Right lobe of liver (tissue), 6 donors: ENCODE measurements around the gene BSND. TPM values are rescaled to one million over a fixed set of nuclear protein-coding genes. Genes with fewer than 3 reads are reported as not detected.
"Not testable (repeated sequence)": the region's sequence is repeated elsewhere in the genome, so short reads cannot be mapped to it uniquely, and the experiment has no call there.

Source experiments
- ATAC-seq, 4 donors: fragments of 200-7000 bp; cut with Tn5 transposase; one replicate each; pipeline ENCODE4 v1.9.1; 2020; ENCODE audit warnings: mild to moderate bottlenecking in 4 of 4, moderate library complexity in 4 of 4
- DNase-seq, 3 donors: peaks; one replicate each; pipeline ENCODE4 v3.0.0-alpha.2; 2020
- H3K27ac ChIP-seq, 3 donors: fragments of 200-600 bp; one replicate each; pipeline ENCODE4 v1.8.0; 2022
- H3K27me3 ChIP-seq, 2 donors: fragments of 200-600 bp; one replicate each; pipeline ENCODE4 v1.8.0; 2022
- H3K36me3 ChIP-seq, 4 donors: fragments of 200-600 bp; sonication (generic) in 1 of 4; one replicate each; pipeline versions ENCODE4 v1.5.1 to v1.8.0; 2017 to 2022; ENCODE audit warnings: control low read depth in 1 of 4
- H3K4me1 ChIP-seq, 4 donors: fragments of 200-600 bp; sonication (generic) in 1 of 4; one replicate each; pipeline versions ENCODE4 v1.5.1 to v1.8.0; 2017 to 2022; ENCODE audit warnings: control low read depth in 1 of 4
- H3K4me3 ChIP-seq, 3 donors: fragments of 200-600 bp; one replicate each; pipeline ENCODE4 v1.8.0; 2022
- H3K9me3 ChIP-seq, 4 donors: fragments of 200-600 bp; sonication (generic) in 1 of 4; one replicate each; pipeline versions ENCODE4 v1.5.1 to v1.8.0; 2017 to 2022; ENCODE audit warnings: control low read depth in 1 of 4
- POLR2A ChIP-seq: fragments of 450-650 bp; IDR thresholded peaks from one replicate; pipeline ENCODE4 v1.6.1; 2017; ENCODE audit warnings: antibody characterized with exemption, mild to moderate bottlenecking
- WGBS: methylation state at CpG from one replicate; pipeline ENCODE4 v1.1.6; 2018; ENCODE audit warnings: low coverage, low lambda C conversion rate; ENCODE audit not compliant: insufficient coverage; ENCODE audit errors: missing lambda C conversion rate; 5-methylcytosine and 5-hydroxymethylcytosine counted together
- intact Hi-C, 2 donors: fragments of 100-400 bp; cut with DNase I; formaldehyde crosslinking; loops; one replicate each; pipeline versions ENCODE4 v1.11.2 to v1.14.1; 2022
- total RNA-seq, 6 experiments: library from RNA; depleted of rRNA in 2 of 6; stranded (reverse); fragments of >200 nt in 2 of 6; fragmentation: NEBNext Ultra II Directional in 3 of 6; extraction: Animal tissue kit (Norgen Biotek cat#: 25700) in 3 of 6; gene quantifications; one replicate each; pipeline versions ENCODE4 v1.1.0 to v1.2.4, GENCODE V29; 2016 to 2023
- TF ChIP-seq, protein P1 (sequence below), 4 donors: fragments of 200-600 bp in 3 of 4; fragments of 450-650 bp in 1 of 4; IDR thresholded peaks; one replicate each; pipeline versions ENCODE4 v1.5.1 to v1.8.0; 2016 to 2022; ENCODE audit warnings: antibody characterized with exemption in 4 of 4, mild to moderate bottlenecking in 2 of 4
- donor health status: DM: no; HTN: yes; CAD: no.
- donor health status: DM: no; HTN: no; CAD: no.
- donor health status: DM: no; HTN: no; CAD: no.
- donor health status: DM: no; HTN: yes; CAD: no.
- donor health status: DM: no; HTN: yes; CAD: no.

The BSND gene
- total RNA-seq, 6 experiments from 2014 or later: not detected

DNA sequence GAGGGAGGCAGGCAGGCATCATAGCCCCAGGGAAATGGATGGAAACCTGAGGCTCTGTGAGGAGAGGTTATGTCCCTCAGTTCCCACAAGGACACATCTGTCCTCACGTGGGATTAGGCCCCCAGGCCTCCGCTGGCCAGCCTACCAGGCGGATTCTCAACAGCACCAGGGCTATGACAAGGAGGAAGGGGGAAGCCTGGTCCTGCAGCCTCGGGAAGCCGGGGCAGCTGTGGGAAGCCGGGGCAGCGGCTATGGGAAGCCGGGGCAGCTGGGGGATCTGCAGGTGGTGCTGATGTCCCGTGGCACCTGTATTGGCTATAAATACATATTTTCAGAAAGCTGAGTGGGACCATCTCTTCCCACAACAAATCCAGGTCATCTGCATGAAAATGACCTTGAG, 19.7 kb downstream of the BSND start:
- TF ChIP-seq POLR2A: no peak
- TF ChIP-seq, protein P1, sequence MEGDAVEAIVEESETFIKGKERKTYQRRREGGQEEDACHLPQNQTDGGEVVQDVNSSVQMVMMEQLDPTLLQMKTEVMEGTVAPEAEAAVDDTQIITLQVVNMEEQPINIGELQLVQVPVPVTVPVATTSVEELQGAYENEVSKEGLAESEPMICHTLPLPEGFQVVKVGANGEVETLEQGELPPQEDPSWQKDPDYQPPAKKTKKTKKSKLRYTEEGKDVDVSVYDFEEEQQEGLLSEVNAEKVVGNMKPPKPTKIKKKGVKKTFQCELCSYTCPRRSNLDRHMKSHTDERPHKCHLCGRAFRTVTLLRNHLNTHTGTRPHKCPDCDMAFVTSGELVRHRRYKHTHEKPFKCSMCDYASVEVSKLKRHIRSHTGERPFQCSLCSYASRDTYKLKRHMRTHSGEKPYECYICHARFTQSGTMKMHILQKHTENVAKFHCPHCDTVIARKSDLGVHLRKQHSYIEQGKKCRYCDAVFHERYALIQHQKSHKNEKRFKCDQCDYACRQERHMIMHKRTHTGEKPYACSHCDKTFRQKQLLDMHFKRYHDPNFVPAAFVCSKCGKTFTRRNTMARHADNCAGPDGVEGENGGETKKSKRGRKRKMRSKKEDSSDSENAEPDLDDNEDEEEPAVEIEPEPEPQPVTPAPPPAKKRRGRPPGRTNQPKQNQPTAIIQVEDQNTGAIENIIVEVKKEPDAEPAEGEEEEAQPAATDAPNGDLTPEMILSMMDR (IDR thresholded peaks at IDR 0.05): no peak
- no peak overlapping the region for H3K27ac ChIP-seq
- H3K27me3 ChIP-seq: no peaks in the 10 kb centered on the region
- no peaks in the 10 kb centered on the region for H3K4me1 ChIP-seq
- no peak overlapping the region for H3K4me3 ChIP-seq
- 83% methylated on average over 8 of the region's 9 CpGs for WGBS
- DNase-seq (no peak), ATAC-seq (no peak)
- intact Hi-C loops: no loop called here
- no peaks in the 10 kb centered on the region for H3K36me3 ChIP-seq
- no peaks in the 10 kb centered on the region for H3K9me3 ChIP-seq

DNA sequence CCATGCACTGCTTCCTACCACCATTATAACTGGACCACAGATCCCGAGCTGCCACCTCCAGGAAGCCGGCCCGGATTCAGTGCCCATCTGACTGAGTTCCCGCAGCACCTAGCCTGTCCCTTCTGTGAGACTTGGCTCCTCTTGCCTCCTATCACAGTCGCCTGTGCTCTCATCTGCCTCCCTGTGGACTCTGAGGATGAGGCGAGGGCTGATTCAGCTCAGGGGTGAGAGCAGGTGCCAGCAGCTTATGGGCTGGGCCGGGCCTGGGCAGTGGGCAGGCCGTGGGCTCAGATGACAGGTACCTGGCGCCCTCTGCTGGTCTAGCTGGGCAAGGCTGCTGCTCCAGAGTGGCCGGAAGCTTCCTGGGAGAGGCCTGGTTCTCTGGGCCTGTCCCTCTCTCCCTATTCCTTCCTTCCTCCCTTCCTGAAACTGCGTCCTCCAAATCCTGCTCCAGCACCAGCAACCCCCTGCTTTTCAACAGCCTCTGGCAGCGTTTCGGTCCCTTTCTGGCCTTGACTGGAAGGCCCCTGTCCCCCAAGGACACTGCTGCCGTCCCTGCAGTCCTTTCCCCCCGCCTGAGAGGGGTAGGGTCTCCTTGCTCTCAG, 23.3 kb downstream of the BSND start:
- no peaks in the 10 kb centered on the region for H3K27me3 ChIP-seq
- intact Hi-C loops: no loop called here
- TF ChIP-seq, protein P1 (IDR thresholded peaks at IDR 0.05): peak; percentile 93 to 98 (median 94)
- peak; percentile 14 for TF ChIP-seq POLR2A
- ATAC-seq (peak; percentile 100), DNase-seq (peak; percentile 90 to 91 (median 91))
- H3K36me3 ChIP-seq: no peaks in the 10 kb centered on the region
- no peaks in the 10 kb centered on the region for H3K4me1 ChIP-seq
- WGBS: 0% methylated on average over 5 of the region's 15 CpGs
- no peak overlapping the region for H3K27ac ChIP-seq
- no peak overlapping the region for H3K4me3 ChIP-seq
- no peaks in the 10 kb centered on the region for H3K9me3 ChIP-seq

DNA sequence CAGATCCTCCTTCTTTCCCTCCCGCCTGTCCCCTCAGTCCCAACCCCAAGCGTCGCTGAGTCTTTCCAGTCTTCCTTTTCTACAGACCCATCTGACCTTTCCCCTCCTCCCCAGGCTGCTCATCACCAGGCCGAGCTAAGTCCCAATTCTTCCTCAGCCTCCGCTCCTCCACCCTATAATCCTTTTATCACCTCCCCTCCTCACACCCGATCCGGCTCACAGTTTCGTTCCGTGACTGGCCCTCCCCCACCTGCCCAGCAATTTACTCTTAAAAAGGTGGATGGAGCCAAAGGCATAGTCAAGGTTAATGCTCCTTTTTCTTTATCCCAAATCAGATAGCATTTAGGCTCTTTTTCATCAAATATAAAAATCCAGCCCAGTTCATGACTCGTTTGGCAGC, 25.4 kb downstream of the BSND start:
- H3K27ac ChIP-seq, H3K9me3 ChIP-seq, H3K27me3 ChIP-seq, ATAC-seq, H3K4me3 ChIP-seq, intact Hi-C loops, H3K36me3 ChIP-seq, H3K4me1 ChIP-seq, DNase-seq: not testable (repeated sequence)
- 71% methylated on average over 7 of the region's 10 CpGs for WGBS

DNA sequence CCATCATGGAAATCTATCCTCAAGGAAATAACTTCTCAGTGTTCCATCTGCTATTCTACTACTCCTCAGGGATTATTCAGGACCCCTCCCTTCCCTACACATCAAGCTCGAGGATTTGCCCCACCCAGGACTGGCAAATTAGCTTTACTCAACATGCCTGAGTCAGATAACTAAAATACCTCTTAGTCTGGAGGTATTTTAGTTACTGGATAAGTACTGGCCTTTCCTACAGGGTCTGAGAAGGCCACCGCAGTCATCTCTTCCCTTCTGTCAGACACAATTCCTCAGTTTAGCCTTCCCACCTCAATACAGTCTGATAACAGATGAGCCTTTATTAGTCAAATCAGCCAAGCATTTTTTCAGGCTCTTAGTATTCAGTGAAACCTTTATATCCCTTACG, 27.9 kb downstream of the BSND start:
- WGBS: 92% methylated on average over 3 of the region's 3 CpGs
- intact Hi-C loops, DNase-seq, H3K36me3 ChIP-seq, H3K9me3 ChIP-seq, H3K4me1 ChIP-seq, H3K27me3 ChIP-seq, H3K4me3 ChIP-seq, H3K27ac ChIP-seq, ATAC-seq: not testable (repeated sequence)

DNA sequence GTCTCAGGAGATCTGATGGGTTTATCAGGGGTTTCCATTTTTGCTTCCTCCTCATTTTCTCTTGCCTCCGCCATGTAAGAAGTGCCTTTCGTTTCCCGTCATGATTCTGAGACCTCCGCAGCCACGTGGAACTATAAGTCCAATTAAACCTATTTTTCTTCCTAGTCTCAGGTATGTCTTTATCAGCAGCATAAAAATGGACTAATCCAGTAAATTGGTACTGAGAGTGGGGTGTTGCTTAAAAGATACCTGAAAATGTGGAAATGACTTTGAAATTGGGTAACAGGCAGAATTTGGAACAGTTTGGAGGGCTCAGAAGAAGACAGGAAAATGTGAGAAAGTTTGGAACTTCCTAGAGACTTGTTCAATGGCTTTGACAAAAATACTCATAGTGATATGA, 32.4 kb downstream of the BSND start:
- DNase-seq, intact Hi-C loops, H3K4me3 ChIP-seq, H3K36me3 ChIP-seq, ATAC-seq, H3K27ac ChIP-seq, H3K9me3 ChIP-seq, H3K27me3 ChIP-seq: not testable (repeated sequence)
- WGBS: 90% methylated on average over 5 of the region's 5 CpGs
- H3K4me1 ChIP-seq: peaks cover 0 to 36% (median 13%) of the 10 kb centered on the region in 4 donors

DNA sequence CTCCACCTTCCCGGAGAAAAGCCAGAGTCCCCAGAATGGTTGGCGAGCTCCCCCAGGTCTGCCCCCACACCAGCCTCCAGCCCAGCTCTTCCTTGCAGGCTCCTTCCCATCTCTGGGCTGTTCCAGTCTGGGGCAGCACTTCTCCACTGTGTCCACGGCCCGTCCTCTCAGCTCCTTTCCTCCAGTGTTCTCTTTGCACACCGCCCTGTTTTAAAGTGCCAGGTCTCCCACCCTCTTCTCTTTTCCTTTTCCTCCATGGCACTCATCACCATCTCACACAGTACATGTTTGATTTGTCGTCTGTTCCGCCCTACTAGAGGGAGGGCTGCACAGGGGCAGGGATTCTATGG, 34.5 kb downstream of the BSND start:
- H3K36me3 ChIP-seq: no peaks in the 10 kb centered on the region
- DNase-seq: peak in 1 of 3 donors; percentile 47
- 27% methylated on average over 6 of the region's 7 CpGs for WGBS
- H3K4me1 ChIP-seq: peaks cover 0 to 46% (median 20%) of the 10 kb centered on the region in 4 donors
- no peak for TF ChIP-seq POLR2A
- TF ChIP-seq, protein P1 (IDR thresholded peaks at IDR 0.05): no peak
- H3K27me3 ChIP-seq: no peaks in the 10 kb centered on the region
- intact Hi-C loops: no loop called here
- H3K4me3 ChIP-seq: peak overlapping the region in 2 of 3 donors; percentile 44 to 47
- H3K27ac ChIP-seq: peak overlapping the region; percentile 33 to 78 (median 72)
- peak; percentile 37 to 56 (median 48) for ATAC-seq
- no peaks in the 10 kb centered on the region for H3K9me3 ChIP-seq
